Fibroblast of villous mesenchyme (primary cell): ENCODE measurements around the gene CORO1C. TPM values are rescaled to one million over a fixed set of nuclear protein-coding genes. Genes with fewer than 3 reads are reported as not detected.

Experiments used
- DNase-seq: peaks from one replicate; pipeline ENCODE4 v3.0.0-alpha.2; 2010; ENCODE audit warnings: low read depth
- H3K4me3 ChIP-seq: 2 replicates; pipeline ENCODE4 v1.5.1; 2011; ENCODE audit warnings: low read depth, mild to moderate bottlenecking, low read length
- CTCF ChIP-seq: IDR thresholded peaks from 2 replicates; pipeline ENCODE4 v1.5.1; 2012; ENCODE audit warnings: low read depth, mild to moderate bottlenecking, low read length; ENCODE audit not compliant: insufficient read depth
- total RNA-seq: library from RNA; depleted of rRNA; stranded (reverse); fragments of >200 nt; gene quantifications from 2 replicates; pipeline ENCODE4 v1.2.3, GENCODE V29; 2012

The CORO1C gene
- total RNA-seq, 1 donor = 433 TPM

GRCh38 chr12:108607981-108608600, 123.2 kb downstream of the CORO1C start:
- no peak overlapping the region for H3K4me3 ChIP-seq
- DNase-seq = no peak
- TF ChIP-seq CTCF = no peak

GRCh38 chr12:108606492-108606891, 124.8 kb downstream of the CORO1C start:
- no peak for TF ChIP-seq CTCF
- no peak overlapping the region for H3K4me3 ChIP-seq
- peak; percentile 51 for DNase-seq

- H3K4me3 ChIP-seq = no peak overlapping the region
- TF ChIP-seq CTCF = no peak
- DNase-seq = no peak
Measured at GRCh38 chr12:108605690-108606406, 125.5 kb downstream of the CORO1C start.

- no peak for TF ChIP-seq CTCF
- H3K4me3 ChIP-seq = no peak overlapping the region
- DNase-seq = peak; percentile 72
Measured at GRCh38 chr12:108605000-108605689, 126.2 kb downstream of the CORO1C start.

- no peak overlapping the region for H3K4me3 ChIP-seq
- no peak for DNase-seq
- TF ChIP-seq CTCF = no peak
Measured at GRCh38 chr12:108604208-108604941, 126.9 kb downstream of the CORO1C start.

GRCh38 chr12:108603743-108604142, 127.6 kb downstream of the CORO1C start:
- TF ChIP-seq CTCF = no peak
- DNase-seq = no peak
- H3K4me3 ChIP-seq = no peak overlapping the region
